Stimulated activated CD8-positive, alpha-beta memory T cell treated with anti-CD3 and anti-CD28 coated beads, Interleukin-15, amount 100 ng/mL, for 24 hours (primary cell): Measurements from ENCODE around the gene EEF1AKMT3.
"Not testable (repeated sequence)": the region's sequence is repeated elsewhere in the genome, so short reads cannot be mapped to it uniquely, and the experiment has no call there.

Source experiments
- DNase-seq: peaks from one replicate; pipeline ENCODE4 v3.0.0-alpha.2; 2020; ENCODE audit warnings: low read depth

Gene EEF1AKMT3

GRCh38 chr12:57765698-57766463, 6.5 kb upstream of the EEF1AKMT3 start:
- DNase-seq, result no peak

GRCh38 chr12:57766464-57767304, 5.7 kb upstream of the EEF1AKMT3 start, which contains the start of gene CYP27B1:
Gene CYP27B1, minus strand, starts transcription at chr12:57767078. Its CDS starts 37 bp downstream, at chr12:57767041.
- no peak for DNase-seq

- DNase-seq, result no peak
Observed at GRCh38 chr12:57767305-57767698, 5.1 kb upstream of the EEF1AKMT3 start.

DNA sequence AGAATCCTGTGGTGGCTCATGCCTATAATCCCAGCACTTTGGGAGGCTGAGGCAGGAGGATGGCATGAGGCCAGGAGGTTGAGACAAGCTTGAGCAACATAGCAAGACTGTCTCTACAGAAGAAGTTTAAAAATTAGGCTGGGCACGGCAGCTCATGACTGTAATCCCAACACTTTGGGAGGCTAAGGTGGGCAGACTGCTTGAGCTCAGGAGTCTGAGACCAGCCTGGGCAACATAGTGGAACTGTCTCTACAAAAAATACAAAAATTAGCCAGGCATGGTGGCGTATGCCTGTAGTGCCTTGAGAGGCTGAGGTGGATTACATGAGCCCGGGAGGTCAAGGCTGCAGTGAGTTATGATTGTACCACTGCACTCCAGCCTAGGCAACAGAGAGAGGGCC, 4.5 kb upstream of the EEF1AKMT3 start:
- DNase-seq, result no peak

DNA sequence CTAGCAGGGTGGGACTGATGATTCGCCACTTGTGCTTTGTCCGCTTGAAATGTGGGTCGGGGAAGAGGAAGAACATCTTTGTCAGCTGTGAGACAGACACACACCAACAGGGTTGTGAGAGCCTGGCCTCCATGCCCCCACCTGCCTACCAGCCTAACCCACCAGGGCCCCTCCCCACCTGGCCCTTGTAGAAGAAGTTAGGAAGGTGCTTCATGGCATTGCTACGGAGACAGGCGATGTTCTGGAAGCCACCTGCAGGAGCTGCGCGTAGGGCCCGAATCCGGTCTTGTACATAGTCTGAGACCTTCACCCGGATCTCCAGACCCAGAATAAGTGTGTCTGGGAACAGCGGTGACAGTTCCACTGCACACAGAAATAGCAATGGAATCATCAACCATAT, 2.8 kb upstream of the EEF1AKMT3 start:
- DNase-seq, result no peak

DNA sequence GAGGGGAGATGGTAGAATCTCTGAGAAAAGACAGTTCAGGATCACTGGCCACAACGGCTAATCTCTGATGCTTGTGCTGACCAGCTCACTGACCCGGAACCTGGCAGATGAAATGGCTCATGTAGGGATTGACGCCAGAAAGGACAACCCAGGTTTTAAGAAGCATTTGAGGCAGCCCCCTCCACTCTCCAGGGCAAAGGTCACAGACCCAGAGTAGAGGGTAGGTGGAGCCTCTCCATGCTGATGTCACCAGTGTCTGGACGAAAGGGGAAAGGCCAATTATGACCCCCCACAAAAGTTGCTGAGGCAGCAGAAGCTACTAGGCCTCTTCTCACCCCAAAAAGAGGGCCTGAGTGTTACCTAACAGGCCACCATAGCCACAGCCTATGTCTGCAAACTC, 1.7 kb upstream of the EEF1AKMT3 start:
- no peak for DNase-seq

GRCh38 chr12:57771236-57771872, 1.1 kb upstream of the EEF1AKMT3 start:
- no peak for DNase-seq

DNA sequence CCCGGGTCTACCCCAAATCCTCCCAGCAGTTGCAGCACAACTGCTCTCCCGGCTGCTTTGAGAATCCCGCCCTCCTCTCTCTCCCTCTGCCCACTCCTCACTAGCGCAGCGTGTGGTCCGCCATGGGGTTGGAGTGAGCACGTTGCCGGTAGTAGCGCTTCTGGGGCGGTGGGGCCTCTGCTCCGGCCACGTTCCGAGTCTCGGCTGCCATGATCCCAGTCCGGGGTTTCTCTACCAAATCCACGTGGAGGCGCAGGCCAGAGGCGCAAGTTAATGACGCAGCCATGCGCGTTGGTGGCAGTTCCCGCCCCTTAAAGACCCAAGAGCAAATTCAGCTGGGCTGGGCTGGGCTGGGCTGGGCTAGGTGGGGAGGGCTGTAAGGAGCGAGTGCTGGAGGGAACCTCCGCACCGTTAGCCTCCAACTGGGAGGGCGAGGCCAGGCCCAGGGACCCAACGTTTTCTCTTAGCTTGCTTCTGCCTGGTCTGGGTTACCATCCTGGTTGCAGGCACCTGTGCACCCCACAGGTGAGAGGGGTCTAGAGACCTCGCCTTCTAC, 463 bp upstream of the EEF1AKMT3 start, which contains the start of gene METTL1:
Gene METTL1 (minus strand): TSS at position 233 of the 556 bp plus-strand sequence. CDS start 22 bp downstream, at position 211.
- peak; percentile 77 for DNase-seq

DNA sequence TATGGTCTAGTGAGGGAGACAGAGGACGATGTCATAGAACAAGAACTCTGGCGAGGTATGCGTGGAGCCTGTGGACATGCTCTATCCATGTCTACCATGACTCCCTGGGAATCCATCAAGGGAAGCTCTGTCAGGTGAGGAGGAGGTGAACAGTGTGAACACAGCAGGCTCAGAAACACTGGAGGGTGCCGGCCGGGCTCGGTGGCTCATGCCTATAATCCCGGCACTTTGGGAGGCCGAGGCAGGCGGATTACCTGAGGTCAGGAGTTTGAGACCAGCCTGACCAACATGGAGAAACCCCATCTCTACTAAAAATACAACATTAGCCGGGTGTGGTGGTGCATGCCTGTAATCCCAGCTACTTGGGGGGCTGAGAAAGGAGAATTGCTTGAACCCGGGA, 2.2 kb downstream of the EEF1AKMT3 start:
- DNase-seq, result not testable (repeated sequence)

GRCh38 chr12:57775044-57775443, 2.6 kb downstream of the EEF1AKMT3 start:
- no peak for DNase-seq

GRCh38 chr12:57775563-57776246, 3.3 kb downstream of the EEF1AKMT3 start:
- no peak for DNase-seq

DNA sequence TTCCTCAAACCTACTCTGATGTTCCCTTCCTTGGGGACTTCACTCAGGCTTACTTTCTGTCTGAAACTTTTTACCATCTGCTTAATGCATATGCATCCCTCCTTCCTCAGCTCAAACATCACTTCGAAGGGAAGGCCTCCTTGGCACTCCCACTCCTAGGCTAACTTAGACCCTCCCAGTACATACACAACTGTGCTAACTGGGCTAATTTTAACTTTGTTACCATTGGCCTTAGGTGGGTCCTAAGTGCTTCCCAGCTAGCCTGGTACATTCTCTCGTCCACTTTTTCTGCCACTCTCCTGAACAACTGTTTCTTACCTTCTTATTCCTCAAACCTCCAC, 3.8 kb downstream of the EEF1AKMT3 start:
- no peak for DNase-seq

DNA sequence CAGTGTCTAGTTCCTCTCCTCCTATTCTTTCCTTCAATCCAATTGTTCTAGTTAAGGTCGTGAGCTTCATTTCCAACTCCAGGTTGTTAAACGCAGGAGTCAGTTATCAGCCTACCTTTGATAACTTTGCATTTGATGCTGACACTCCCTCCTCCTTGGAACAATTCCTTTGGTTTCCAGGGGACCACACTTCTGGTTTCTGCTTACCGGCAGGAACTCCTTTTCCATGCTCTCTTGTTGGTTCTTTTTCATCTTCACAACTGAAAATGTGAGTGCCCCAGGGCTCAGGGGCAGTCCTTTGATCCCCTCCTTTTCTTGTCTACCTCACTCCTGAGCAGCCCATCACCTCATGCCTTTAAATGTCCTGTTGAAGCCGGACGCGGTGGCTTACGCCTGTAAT, 5.0 kb downstream of the EEF1AKMT3 start:
- no peak for DNase-seq

DNA sequence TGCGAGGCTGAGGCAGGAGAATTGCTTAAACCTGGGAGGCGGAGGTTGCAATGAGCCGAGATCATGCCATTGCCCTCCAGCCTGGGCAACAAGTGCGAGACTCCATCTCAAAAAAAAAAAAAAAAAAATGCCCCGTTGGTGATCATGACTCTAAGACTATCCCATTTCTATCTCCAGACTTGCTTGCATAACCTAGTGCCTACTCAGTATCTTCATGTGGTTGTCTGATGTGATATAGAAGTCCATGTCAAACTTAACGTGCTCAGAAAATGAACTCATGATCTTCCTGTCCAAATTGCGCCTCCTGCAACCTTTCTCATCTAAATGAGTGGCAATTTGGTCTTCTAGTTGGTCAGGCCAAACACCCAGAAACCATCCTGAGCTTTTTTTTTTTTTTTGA, 5.5 kb downstream of the EEF1AKMT3 start:
- DNase-seq, result no peak

- DNase-seq, result no peak
Observed at GRCh38 chr12:57779736-57780135, 7.3 kb downstream of the EEF1AKMT3 start.

DNA sequence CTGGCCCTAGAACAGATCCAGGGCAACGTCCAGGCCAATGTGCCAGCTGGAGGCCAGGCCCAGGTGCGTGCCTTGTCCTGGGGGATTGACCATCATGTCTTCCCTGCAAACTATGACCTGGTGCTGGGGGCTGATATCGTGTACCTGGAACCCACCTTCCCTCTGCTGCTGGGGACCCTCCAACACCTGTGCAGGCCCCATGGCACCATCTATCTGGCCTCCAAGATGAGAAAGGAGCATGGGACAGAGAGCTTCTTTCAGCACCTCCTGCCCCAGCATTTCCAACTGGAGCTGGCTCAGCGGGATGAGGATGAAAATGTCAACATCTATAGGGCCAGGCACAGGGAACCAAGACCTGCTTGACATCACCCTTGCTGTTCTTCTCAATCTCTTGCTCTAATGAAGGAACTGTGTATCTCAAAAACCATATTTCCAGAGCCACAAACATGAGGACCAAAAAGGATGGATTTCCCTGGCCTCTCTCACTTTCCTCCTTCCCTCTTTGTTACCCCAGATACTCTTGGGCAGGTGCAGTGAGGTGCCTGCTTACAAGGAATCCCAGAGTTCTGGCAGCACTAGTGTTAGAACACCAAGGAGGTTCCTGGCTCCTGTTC, 8.0 kb downstream of the EEF1AKMT3 start:
- no peak for DNase-seq

- DNase-seq, result no peak
Observed at GRCh38 chr12:57781244-57781643, 8.8 kb downstream of the EEF1AKMT3 start.

DNA sequence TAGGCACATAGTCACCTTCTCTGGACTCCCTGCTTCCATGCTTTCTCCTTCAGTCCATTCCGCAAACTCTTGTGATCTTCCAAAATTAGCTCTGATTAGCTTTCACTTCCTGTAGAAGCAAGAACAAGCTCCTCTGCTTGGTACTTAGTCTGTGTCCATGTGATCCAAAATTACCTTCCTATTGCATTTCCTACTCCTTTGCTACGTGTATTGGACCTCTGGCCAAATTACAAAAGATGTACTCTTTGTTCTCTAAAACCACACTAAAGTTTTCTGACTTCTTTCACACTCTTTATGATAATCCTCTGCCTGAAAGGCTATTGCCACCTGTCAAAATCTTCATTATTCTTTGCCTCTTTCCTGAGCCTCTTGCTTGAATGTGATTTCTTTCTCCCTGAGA, 9.4 kb downstream of the EEF1AKMT3 start:
- no peak for DNase-seq

GRCh38 chr12:57782243-57782607, 9.8 kb downstream of the EEF1AKMT3 start:
- DNase-seq, result no peak

GRCh38 chr12:57782608-57783465, 10.4 kb downstream of the EEF1AKMT3 start, which contains the start of gene TSFM:
Gene TSFM, plus strand, starts transcription at chr12:57782787. Its CDS starts 15 bp downstream, at chr12:57782802.
- peak; percentile 93 for DNase-seq
